Retinal pigment epithelial cell (primary cell): Measurements from ENCODE around the gene TNRC18.
A peak's percentile ranks its signal among the peaks of the same experiment; 100 is the strongest.
"Not testable (repeated sequence)": the region's sequence is repeated elsewhere in the genome, so short reads cannot be mapped to it uniquely, and the experiment has no call there.

ENCODE experiments used
- DNase-seq: peaks from one replicate; pipeline ENCODE4 v3.0.0-alpha.2; 2010; ENCODE audit warnings: low read depth
- H3K4me3 ChIP-seq: 2 replicates; pipeline ENCODE4 v1.5.1; 2011; ENCODE audit warnings: mild to moderate bottlenecking, low read length, control low read depth, moderate library complexity
- TF ChIP-seq, protein P1 (sequence below): conservative IDR thresholded peaks from 2 replicates; pipeline ENCODE4 v1.5.1; 2011; ENCODE audit warnings: low read depth, low read length, control low read depth, inconsistent platforms

The TNRC18 gene

DNA sequence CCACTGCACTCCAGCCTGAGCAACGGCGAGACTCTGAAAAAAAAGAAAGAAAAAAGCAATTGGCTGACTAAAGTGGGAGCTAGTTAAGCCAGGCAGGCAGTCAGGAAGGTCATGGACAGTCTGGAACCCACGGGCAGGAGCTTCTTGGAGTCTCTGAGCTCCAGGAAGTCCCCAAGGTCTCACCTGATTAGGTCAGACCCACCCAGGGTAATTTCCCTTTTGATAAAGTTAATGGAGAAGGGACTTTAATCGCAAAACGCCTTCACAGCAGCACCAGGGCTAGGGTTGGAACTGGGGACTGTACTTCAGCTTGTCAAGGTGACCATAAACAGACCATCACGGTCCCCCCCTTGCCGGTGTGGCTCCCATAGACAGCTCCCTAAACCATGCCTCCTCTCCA, 134.3 kb downstream of the TNRC18 start:
- H3K4me3 ChIP-seq: no peak overlapping the region
- TF ChIP-seq, protein P1, sequence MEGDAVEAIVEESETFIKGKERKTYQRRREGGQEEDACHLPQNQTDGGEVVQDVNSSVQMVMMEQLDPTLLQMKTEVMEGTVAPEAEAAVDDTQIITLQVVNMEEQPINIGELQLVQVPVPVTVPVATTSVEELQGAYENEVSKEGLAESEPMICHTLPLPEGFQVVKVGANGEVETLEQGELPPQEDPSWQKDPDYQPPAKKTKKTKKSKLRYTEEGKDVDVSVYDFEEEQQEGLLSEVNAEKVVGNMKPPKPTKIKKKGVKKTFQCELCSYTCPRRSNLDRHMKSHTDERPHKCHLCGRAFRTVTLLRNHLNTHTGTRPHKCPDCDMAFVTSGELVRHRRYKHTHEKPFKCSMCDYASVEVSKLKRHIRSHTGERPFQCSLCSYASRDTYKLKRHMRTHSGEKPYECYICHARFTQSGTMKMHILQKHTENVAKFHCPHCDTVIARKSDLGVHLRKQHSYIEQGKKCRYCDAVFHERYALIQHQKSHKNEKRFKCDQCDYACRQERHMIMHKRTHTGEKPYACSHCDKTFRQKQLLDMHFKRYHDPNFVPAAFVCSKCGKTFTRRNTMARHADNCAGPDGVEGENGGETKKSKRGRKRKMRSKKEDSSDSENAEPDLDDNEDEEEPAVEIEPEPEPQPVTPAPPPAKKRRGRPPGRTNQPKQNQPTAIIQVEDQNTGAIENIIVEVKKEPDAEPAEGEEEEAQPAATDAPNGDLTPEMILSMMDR: no peak
- no peak for DNase-seq

DNA sequence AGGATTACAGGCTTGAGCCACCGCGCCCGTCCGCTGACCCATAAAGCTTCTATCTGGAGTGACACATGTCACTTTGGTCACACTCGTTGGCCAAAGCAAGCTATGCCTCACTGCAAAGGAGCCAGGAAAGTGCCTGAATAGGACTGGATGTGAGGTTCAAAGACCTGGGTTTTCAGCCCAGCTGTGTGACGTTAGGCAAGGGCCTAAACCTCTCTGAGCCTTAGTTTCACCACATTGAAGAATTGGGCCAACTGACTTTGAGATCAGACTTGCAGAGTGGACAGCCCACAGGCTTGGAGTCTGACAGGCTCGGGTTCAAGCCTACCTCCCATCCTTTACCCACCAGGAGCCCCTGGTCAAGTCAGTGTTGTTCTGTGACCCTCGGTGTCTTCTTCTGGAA, 135.1 kb downstream of the TNRC18 start:
- DNase-seq, H3K4me3 ChIP-seq: not testable (repeated sequence)

- no peak for DNase-seq
- H3K4me3 ChIP-seq: no peak overlapping the region
- TF ChIP-seq, protein P1: no peak
Observed at GRCh38 chr7:5287802-5288201, 135.8 kb downstream of the TNRC18 start.

GRCh38 chr7:5287373-5287772, 136.3 kb downstream of the TNRC18 start:
- not testable (repeated sequence) for DNase-seq

DNA sequence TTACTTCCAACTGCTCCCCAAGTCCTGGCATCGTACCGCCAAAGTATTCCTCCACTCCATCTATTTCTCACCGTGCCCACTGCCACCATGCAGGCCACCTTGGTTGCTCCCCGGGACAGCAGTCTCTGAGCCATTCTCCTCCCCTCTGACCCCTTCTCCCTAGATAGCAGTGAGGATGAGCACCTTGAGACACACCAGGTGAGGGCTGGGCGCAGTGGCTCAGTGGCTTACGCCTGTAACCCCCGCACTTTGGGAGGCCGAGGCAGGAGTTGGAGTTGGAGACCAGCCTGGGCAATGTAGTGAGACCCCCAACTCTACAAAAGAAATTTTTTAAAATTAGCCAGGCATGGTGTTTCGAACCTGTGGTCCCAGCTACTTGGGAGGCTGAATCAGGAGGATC, 136.7 kb downstream of the TNRC18 start:
- TF ChIP-seq, protein P1: no peak
- no peak overlapping the region for H3K4me3 ChIP-seq
- DNase-seq: no peak

More at GRCh38 chr7:5287373-5287772, 136.3 kb downstream of the TNRC18 start:
- not testable (repeated sequence) for H3K4me3 ChIP-seq

DNA sequence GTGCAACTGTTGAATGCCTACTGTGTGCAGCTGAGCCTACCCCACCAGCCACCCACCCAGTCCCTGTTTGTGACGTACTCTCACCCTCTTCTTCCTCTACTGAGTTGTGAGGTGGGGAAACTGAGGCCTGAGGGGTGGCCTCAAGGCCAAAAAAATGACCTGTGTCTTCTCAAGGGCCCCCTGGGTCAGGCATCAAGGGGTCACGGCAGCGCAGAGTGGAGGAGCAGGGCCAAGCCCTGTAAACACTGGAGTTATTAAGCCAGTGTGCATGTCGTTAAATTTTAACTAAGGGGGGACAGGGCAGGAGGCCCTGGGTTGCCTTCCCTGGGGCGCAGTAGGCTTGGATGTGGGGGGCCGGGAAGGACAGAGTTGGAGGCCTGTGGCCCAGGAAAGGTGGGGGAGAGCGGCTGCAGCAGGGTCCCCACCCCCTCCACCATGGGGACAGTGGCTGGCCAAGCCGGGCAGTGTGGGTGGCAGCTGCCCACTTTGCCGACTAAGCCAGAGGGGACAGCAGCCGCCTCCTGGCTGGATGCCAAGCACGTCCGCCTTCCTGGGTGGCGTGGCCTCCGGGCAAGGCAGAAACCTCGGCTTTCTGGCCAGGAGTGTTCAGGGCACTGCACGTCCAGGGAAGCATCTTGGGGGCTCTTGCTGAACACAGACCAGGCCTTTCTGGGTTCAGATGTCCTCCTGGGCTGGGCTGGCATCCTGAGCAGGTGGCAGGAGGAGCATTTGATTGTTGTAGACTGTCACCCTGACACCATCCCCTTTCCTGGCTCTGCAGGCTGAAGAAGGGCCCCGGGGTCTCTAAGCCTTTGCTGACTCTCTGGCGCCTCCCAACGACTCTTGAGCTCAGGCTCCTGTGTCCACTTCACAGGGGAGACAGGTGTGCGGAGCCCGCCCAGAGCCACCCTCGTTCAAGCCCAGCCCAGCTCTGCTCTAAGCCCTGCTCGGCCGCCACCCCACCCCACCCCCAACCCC, 139.0 kb downstream of the TNRC18 start:
- no peak overlapping the region for H3K4me3 ChIP-seq
- DNase-seq: no peak
- TF ChIP-seq, protein P1: peak; percentile 77

- peak overlapping the region; percentile 40 for H3K4me3 ChIP-seq
- TF ChIP-seq, protein P1: no peak
- DNase-seq: no peak
Observed at GRCh38 chr7:5283421-5284303, 140.0 kb downstream of the TNRC18 start.
